ENCODE data around the gene OSCP1. TPM values are rescaled to one million over a fixed set of nuclear protein-coding genes. Genes with fewer than 3 reads are reported as not detected.
A peak's percentile ranks its signal among the peaks of the same experiment; 100 is the strongest.

Gene OSCP1
- total and polyA plus RNA-seq, 4 donors: 16.9 to 31.4 (median 23.2) TPM

- DNase-seq (no peak), ATAC-seq (ENCODE audit: insufficient read depth, low FRiP score) (no peak)
- no peak for TF ChIP-seq CTCF (IDR thresholded peaks at IDR 0.05; ENCODE audit: control extremely low read depth, extremely low read depth)
- H3K27me3 ChIP-seq (ENCODE audit: control insufficient read depth in 3 of 3, insufficient read depth in 3 of 3, low read length in 2 of 3): no peaks in the 10 kb centered on the region
- H3K9me3 ChIP-seq (ENCODE audit: control insufficient read depth in 4 of 4, insufficient read depth in 3 of 4, low read length in 3 of 4): no peaks in the 10 kb centered on the region
- H3K9ac ChIP-seq (ENCODE audit: insufficient read depth in 1 of 2, low read length in 2 of 2): no peak overlapping the region
- no peak overlapping the region for H3K27ac ChIP-seq (ENCODE audit: low read depth in 1 of 2, low read length in 1 of 2)
- H3K36me3 ChIP-seq (ENCODE audit: control insufficient read depth in 4 of 4, insufficient read depth in 4 of 4, low read length in 4 of 4): no peaks in the 10 kb centered on the region
- WGBS, 2 donors: 58 to 88% methylated on average over 4 of the region's 4 CpGs
- peaks cover 0 to 3% (median 2%) of the 10 kb centered on the region in 5 donors for H3K4me1 ChIP-seq (ENCODE audit: control insufficient read depth in 5 of 5, insufficient read depth in 5 of 5, low read length in 5 of 5)
- H3K4me3 ChIP-seq: no peak overlapping the region
Measured at GRCh38 chr1:36448530-36449056, 1.7 kb downstream of the OSCP1 start.

- H3K9me3 ChIP-seq (ENCODE audit: control insufficient read depth in 4 of 4, insufficient read depth in 3 of 4, low read length in 3 of 4): no peaks in the 10 kb centered on the region
- TF ChIP-seq CTCF (IDR thresholded peaks at IDR 0.05; ENCODE audit: control extremely low read depth, extremely low read depth): no peak
- DNase-seq (no peak), ATAC-seq (ENCODE audit: insufficient read depth, low FRiP score) (no peak)
- peaks cover 0 to 3% (median 2%) of the 10 kb centered on the region in 5 donors for H3K4me1 ChIP-seq (ENCODE audit: control insufficient read depth in 5 of 5, insufficient read depth in 5 of 5, low read length in 5 of 5)
- no peak overlapping the region for H3K27ac ChIP-seq (ENCODE audit: low read depth in 1 of 2, low read length in 1 of 2)
- no peaks in the 10 kb centered on the region for H3K27me3 ChIP-seq (ENCODE audit: control insufficient read depth in 3 of 3, insufficient read depth in 3 of 3, low read length in 2 of 3)
- H3K9ac ChIP-seq (ENCODE audit: insufficient read depth in 1 of 2, low read length in 2 of 2): no peak overlapping the region
- H3K4me3 ChIP-seq: no peak overlapping the region
- peaks cover 0 to 4% (median 0%) of the 10 kb centered on the region in 4 donors for H3K36me3 ChIP-seq (ENCODE audit: control insufficient read depth in 4 of 4, insufficient read depth in 4 of 4, low read length in 4 of 4)
Measured at GRCh38 chr1:36447450-36447849, 2.8 kb downstream of the OSCP1 start.

- no peak overlapping the region for H3K4me3 ChIP-seq
- WGBS, 2 donors: 25 to 65% methylated on average over 5 of the region's 5 CpGs
- DNase-seq (no peak), ATAC-seq (ENCODE audit: insufficient read depth, low FRiP score) (no peak)
- no peak for TF ChIP-seq CTCF (IDR thresholded peaks at IDR 0.05; ENCODE audit: control extremely low read depth, extremely low read depth)
- H3K9ac ChIP-seq (ENCODE audit: insufficient read depth in 1 of 2, low read length in 2 of 2): no peak overlapping the region
- H3K27ac ChIP-seq (ENCODE audit: low read depth in 1 of 2, low read length in 1 of 2): no peak overlapping the region
- H3K27me3 ChIP-seq (ENCODE audit: control insufficient read depth in 3 of 3, insufficient read depth in 3 of 3, low read length in 2 of 3): no peaks in the 10 kb centered on the region
- peaks cover 0 to 4% (median 0%) of the 10 kb centered on the region in 4 donors for H3K36me3 ChIP-seq (ENCODE audit: control insufficient read depth in 4 of 4, insufficient read depth in 4 of 4, low read length in 4 of 4)
- no peaks in the 10 kb centered on the region for H3K9me3 ChIP-seq (ENCODE audit: control insufficient read depth in 4 of 4, insufficient read depth in 3 of 4, low read length in 3 of 4)
- peaks cover 0 to 3% (median 2%) of the 10 kb centered on the region in 5 donors for H3K4me1 ChIP-seq (ENCODE audit: control insufficient read depth in 5 of 5, insufficient read depth in 5 of 5, low read length in 5 of 5)
Measured at GRCh38 chr1:36446746-36447145, 3.5 kb downstream of the OSCP1 start.

GRCh38 chr1:36446271-36446670 is 4.0 kb downstream of the OSCP1 start:
- WGBS, 2 donors: 56 to 66% methylated on average over 8 of the region's 8 CpGs
- H3K27me3 ChIP-seq (ENCODE audit: control insufficient read depth in 3 of 3, insufficient read depth in 3 of 3, low read length in 2 of 3): no peaks in the 10 kb centered on the region
- H3K9me3 ChIP-seq (ENCODE audit: control insufficient read depth in 4 of 4, insufficient read depth in 3 of 4, low read length in 3 of 4): no peaks in the 10 kb centered on the region
- no peak overlapping the region for H3K9ac ChIP-seq (ENCODE audit: insufficient read depth in 1 of 2, low read length in 2 of 2)
- H3K27ac ChIP-seq (ENCODE audit: low read depth in 1 of 2, low read length in 1 of 2): no peak overlapping the region
- H3K4me1 ChIP-seq (ENCODE audit: control insufficient read depth in 5 of 5, insufficient read depth in 5 of 5, low read length in 5 of 5): peaks cover 0 to 3% (median 2%) of the 10 kb centered on the region in 5 donors
- H3K36me3 ChIP-seq (ENCODE audit: control insufficient read depth in 4 of 4, insufficient read depth in 4 of 4, low read length in 4 of 4): peaks cover 0 to 4% (median 0%) of the 10 kb centered on the region in 4 donors
- H3K4me3 ChIP-seq: no peak overlapping the region
- ATAC-seq (ENCODE audit: insufficient read depth, low FRiP score): no peak
- peak in 2 of 3 donors; percentile 23 to 26 for DNase-seq
- TF ChIP-seq CTCF (IDR thresholded peaks at IDR 0.05; ENCODE audit: control extremely low read depth, extremely low read depth): no peak
